Panc1 (cell line): ENCODE results near the gene CTNNBIP1. TPM values are rescaled to one million over a fixed set of nuclear protein-coding genes. Genes with fewer than 3 reads are reported as not detected.

Experiments
- ATAC-seq: fragments of 200-7000 bp; cut with Tn5 transposase; 2 replicates; pipeline ENCODE4 v1.9.1; 2020; ENCODE audit warnings: mild to moderate bottlenecking, moderate library complexity
- BruUV-seq: library from RNA; stranded (reverse); fragments of 400-500 nt; replicated peaks from 2 replicates; lab custom pipeline; 2021; lab: Mats Ljungman, UMichigan
- CTCF ChIA-PET: fragments of 300-600 bp; sonication (Branson Sonifier 250); formaldehyde crosslinking; loops from one replicate; lab custom pipeline; 2022; ENCODE audit warnings: antibody characterized with exemption; lab: Charles Lee
- POLR2A ChIA-PET: fragments of 300-600 bp; sonication (Branson Sonifier 250); formaldehyde crosslinking; loops from one replicate; lab custom pipeline; 2022; ENCODE audit warnings: antibody characterized with exemption; lab: Charles Lee
- DNase-seq: peaks from one replicate; pipeline ENCODE4 v3.0.0-alpha.2; 2010; ENCODE audit warnings: low read depth, low spot score
- H3K27ac ChIP-seq: 2 replicates; pipeline ENCODE4 v1.5.1; 2011; ENCODE audit warnings: mild to moderate bottlenecking, low read length, inconsistent platforms
- H3K27me3 ChIP-seq: fragments of 200-500 bp; sonication (Bioruptor generic); 2 replicates; pipeline ENCODE4 v1.6.0; 2014; ENCODE audit warnings: low read length, inconsistent platforms; ENCODE audit not compliant: control insufficient read depth, insufficient read depth
- H3K36me3 ChIP-seq: fragments of 200-500 bp; sonication (Bioruptor generic); 2 replicates; pipeline ENCODE4 v1.5.1; 2014; ENCODE audit warnings: inconsistent platforms, mild to moderate bottlenecking, low read length, moderate library complexity; ENCODE audit not compliant: control insufficient read depth, insufficient read depth
- H3K4me1 ChIP-seq: 2 replicates; pipeline ENCODE4 v1.5.1; 2011; ENCODE audit warnings: inconsistent platforms, mild to moderate bottlenecking, low read length, moderate library complexity; ENCODE audit not compliant: control insufficient read depth, insufficient read depth
- H3K4me3 ChIP-seq, 2 experiments: 2 replicates each; pipeline ENCODE4 v1.5.1; 2011 to 2012; ENCODE audit warnings: low read depth in 2 of 2, low read length in 2 of 2, mild to moderate bottlenecking in 2 of 2, inconsistent platforms in 1 of 2, moderate library complexity in 1 of 2
- H3K9me3 ChIP-seq: fragments of 200-500 bp; sonication (Bioruptor generic); 2 replicates; pipeline ENCODE4 v1.5.1; 2014; ENCODE audit warnings: low read depth, mild to moderate bottlenecking, inconsistent platforms, low read length, moderate library complexity; ENCODE audit not compliant: control insufficient read depth, insufficient read depth
- CTCF ChIP-seq: fragments of 450-650 bp; IDR thresholded peaks from 2 replicates; pipeline ENCODE4 v1.5.1; 2017; ENCODE audit warnings: mild to moderate bottlenecking
- POLR2AphosphoS5 ChIP-seq: IDR thresholded peaks from 2 replicates; pipeline ENCODE4 v1.6.1; 2012; ENCODE audit warnings: mild to moderate bottlenecking, low read depth, low read length, moderate library complexity
- REST ChIP-seq, 2 experiments: IDR thresholded peaks; 2 replicates each; pipeline ENCODE4 v1.6.1; 2011 to 2012; ENCODE audit warnings: low read depth in 2 of 2, control low read depth in 1 of 2, low read length in 1 of 2, mild to moderate bottlenecking in 1 of 2, moderate library complexity in 1 of 2; ENCODE audit not compliant: insufficient read depth in 1 of 2
- SIN3A ChIP-seq: IDR thresholded peaks from 2 replicates; pipeline ENCODE4 v1.6.1; 2012; ENCODE audit warnings: low read depth, mild to moderate bottlenecking, low read length, moderate library complexity, borderline replicate concordance; ENCODE audit not compliant: insufficient read depth
- TCF7L2 ChIP-seq: IDR thresholded peaks from 2 replicates; pipeline ENCODE4 v1.6.1; 2011; ENCODE audit warnings: mild to moderate bottlenecking, low read depth, low read length, inconsistent platforms
- in situ Hi-C: cut with HindIII; loops from 2 replicates; pipeline ENCODE4 v1.10.0; 2016; ENCODE audit warnings: low sequenced_read_pairs, low pct_unique_long_range_greater_than_20kb
- intact Hi-C: fragments of 100-400 bp; cut with micrococcal nuclease; formaldehyde crosslinking; loops from one replicate; pipeline ENCODE4 v1.10.0; 2022; ENCODE audit not compliant: unreplicated experiment
- total RNA-seq: library from RNA; stranded (reverse); gene quantifications from one replicate; pipeline ENCODE4 v1.2.1, GENCODE V29; 2021; ENCODE audit not compliant: unreplicated experiment

Gene CTNNBIP1
- total RNA-seq, 1 experiment from 2014 or later = 36.9 TPM

- Histone ChIP-seq H3K9me3 (no peaks in the 10 kb centered on the region), H3K27me3 (no peaks in the 10 kb centered on the region), H3K27ac (no peak overlapping the region), H3K36me3 (no peaks in the 10 kb centered on the region), H3K4me3 (no peak overlapping the region), H3K4me1 (peaks cover 6% of the 10 kb centered on the region; the same call in 1 of the 2 replicates)
- intact Hi-C loops = no loop called here
- POLR2A ChIA-PET = no interaction called here
- no TSS peak for BruUV-seq
- no peak for TF ChIP-seq SIN3A
- CTCF ChIA-PET = interaction anchor here (0.5 to 0.6 kb wide), 2 partner anchors 22 to 196 kb away, joined by 3 to 9 read pairs; no protein-coding TSS in a partner anchor
- in situ Hi-C loops = no loop called here
- ATAC-seq (no peak), DNase-seq (no peak)
Observed at GRCh38 chr1:9870572-9870971, 39.5 kb downstream of the CTNNBIP1 start.

- Histone ChIP-seq H3K4me3 (no peak overlapping the region), H3K27ac (no peak overlapping the region), H3K4me1 (no peaks in the 10 kb centered on the region), H3K9me3 (no peaks in the 10 kb centered on the region), H3K36me3 (no peaks in the 10 kb centered on the region), H3K27me3 (no peaks in the 10 kb centered on the region)
- no peak for TF ChIP-seq SIN3A
- TF ChIP-seq POLR2AphosphoS5 = no peak
- TF ChIP-seq REST (IDR thresholded peaks at IDR 0.05; ENCODE audit: insufficient read depth in 1 of 2, low read depth in 2 of 2, low read length in 1 of 2) = no peak
- no peak for TF ChIP-seq TCF7L2
- no peak for TF ChIP-seq CTCF
- no TSS peak for BruUV-seq
- DNase-seq (no peak), ATAC-seq (no peak)
- ChIA-PET POLR2A (no interaction called here), CTCF (interaction anchor here (0.5 to 2.0 kb wide), 2 partner anchors 85 to 195 kb away, joined by 9 to 17 read pairs; no protein-coding TSS in a partner anchor)
- in situ Hi-C loops = no loop called here
- intact Hi-C loops = loop anchor here (5.0 kb wide), 1 partner anchor 243 kb away; no protein-coding TSS in a partner anchor
Observed at GRCh38 chr1:9869831-9870251, 40.2 kb downstream of the CTNNBIP1 start.

- ATAC-seq (no peak), DNase-seq (no peak)
- POLR2A ChIA-PET = interaction anchor here (0.6 kb wide), 1 partner anchor 141 kb away, joined by 3 read pairs; no protein-coding TSS in a partner anchor
- in situ Hi-C loops = no loop called here
- CTCF ChIA-PET = interaction anchor here (0.5 to 2.0 kb wide), 5 partner anchors 9 to 117 kb away, joined by 3 to 17 read pairs (median 7); no protein-coding TSS in a partner anchor
- Histone ChIP-seq H3K27ac (no peak overlapping the region), H3K27me3 (no peaks in the 10 kb centered on the region), H3K4me3 (no peak overlapping the region), H3K36me3 (no peaks in the 10 kb centered on the region), H3K9me3 (no peaks in the 10 kb centered on the region), H3K4me1 (no peaks in the 10 kb centered on the region)
- no TSS peak for BruUV-seq
- intact Hi-C loops = loop anchor here (5.0 kb wide), 1 partner anchor 241 kb away; no protein-coding TSS in a partner anchor
- TF ChIP-seq POLR2AphosphoS5 = no peak
- no peak for TF ChIP-seq REST (IDR thresholded peaks at IDR 0.05; ENCODE audit: insufficient read depth in 1 of 2, low read depth in 2 of 2, low read length in 1 of 2)
- TF ChIP-seq SIN3A = no peak
Observed at GRCh38 chr1:9868244-9868590, 41.9 kb downstream of the CTNNBIP1 start.
